HG03175 (cell line): ENCODE data around the gene PEAK1.
"Not testable (repeated sequence)": the region's sequence is repeated elsewhere in the genome, so short reads cannot be mapped to it uniquely, and the experiment has no call there.

Source experiments
- ATAC-seq: cut with Tn5 transposase; IDR thresholded peaks from one replicate; pipeline ENCODE4 v1.9.1; 2021; ENCODE audit warnings: mild to moderate bottlenecking, moderate library complexity; ENCODE audit not compliant: unreplicated experiment

PEAK1 gene

DNA sequence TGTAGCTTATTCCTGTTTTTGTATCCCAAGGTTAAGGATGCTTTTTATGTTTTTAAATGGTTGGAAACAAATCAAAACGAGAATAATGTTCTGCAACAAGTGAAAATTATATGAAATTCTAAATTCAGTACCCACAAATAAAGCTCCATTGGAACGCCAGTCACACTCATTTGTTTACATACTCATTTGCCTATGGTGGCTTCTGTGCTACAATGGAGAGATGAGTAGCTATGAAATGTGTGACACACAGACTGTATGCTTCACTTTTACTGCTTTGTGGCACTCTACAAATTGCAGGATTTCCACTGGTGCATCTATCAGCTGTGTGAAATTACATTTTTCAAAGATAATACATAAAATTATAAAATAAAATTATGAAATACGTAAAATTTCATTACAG is 236.8 kb downstream of the PEAK1 start:
- ATAC-seq = no peak

GRCh38 chr15:77181305-77182074 is 238.4 kb downstream of the PEAK1 start:
- peak; percentile 58 for ATAC-seq

- no peak for ATAC-seq
Measured at GRCh38 chr15:77180757-77181156, 239.1 kb downstream of the PEAK1 start.

DNA sequence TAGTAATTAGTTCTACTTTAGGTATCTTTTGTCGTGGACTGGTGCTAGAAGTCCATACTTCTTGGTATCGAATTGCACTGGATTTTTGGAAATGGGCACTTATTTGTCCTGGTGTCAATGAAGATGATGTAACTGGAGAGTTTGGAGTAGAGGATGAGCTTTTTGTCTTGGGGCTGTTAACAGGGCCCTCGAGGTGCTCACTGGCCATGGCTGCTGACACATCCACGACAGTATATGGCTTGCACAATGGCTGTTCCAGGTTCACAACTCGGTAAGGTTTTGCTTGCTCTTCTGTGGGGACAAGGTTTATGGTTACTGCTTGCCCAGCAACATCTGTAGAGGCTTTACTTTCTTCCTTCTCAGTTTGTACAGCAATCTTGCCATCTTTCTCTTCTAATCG is 239.6 kb downstream of the PEAK1 start:
- no peak for ATAC-seq

GRCh38 chr15:77179541-77179998 is 240.3 kb downstream of the PEAK1 start:
- ATAC-seq = peak; percentile 57

DNA sequence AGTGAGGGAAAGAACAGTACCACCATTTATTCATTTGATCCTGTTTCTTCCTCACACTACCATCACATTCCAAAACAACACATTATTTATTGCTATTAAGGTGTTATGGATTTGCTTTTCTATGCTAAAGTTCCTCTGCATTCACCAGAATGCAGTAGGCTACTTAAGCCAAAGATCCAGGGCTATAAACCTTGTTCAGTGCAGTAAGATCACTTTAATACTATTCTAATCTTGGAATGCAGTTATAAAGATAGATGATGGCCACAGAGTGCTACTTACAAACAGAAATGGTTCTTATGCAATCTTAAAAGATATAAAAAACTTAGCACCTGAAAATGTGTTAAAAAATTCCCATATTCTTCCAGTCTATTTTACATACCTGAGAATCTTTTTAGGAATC is 241.5 kb downstream of the PEAK1 start:
- no peak for ATAC-seq

DNA sequence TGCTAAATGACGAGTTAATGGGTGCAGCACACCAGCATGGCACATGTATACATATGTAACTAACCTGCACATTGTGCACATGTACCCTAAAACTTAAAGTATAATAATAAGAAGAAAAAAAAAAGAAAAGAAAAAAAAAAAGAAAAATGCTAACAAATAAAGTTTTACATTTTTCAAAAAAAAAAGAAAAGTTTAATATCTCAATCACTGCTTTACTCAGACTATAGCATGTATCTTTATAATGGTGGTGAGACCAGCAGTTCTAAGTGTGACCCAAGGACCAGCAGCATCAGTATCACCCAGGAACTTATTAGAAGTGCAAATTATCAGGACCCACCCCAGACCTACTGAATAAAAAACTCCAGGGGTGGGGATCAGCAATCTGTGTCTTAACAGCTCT is 243.8 kb downstream of the PEAK1 start:
- not testable (repeated sequence) for ATAC-seq

GRCh38 chr15:77173487-77173886 is 246.4 kb downstream of the PEAK1 start:
- ATAC-seq = no peak

GRCh38 chr15:77171221-77171967 is 248.5 kb downstream of the PEAK1 start:
- ATAC-seq = no peak

- ATAC-seq = no peak
Measured at GRCh38 chr15:77168616-77169015, 251.3 kb downstream of the PEAK1 start.

GRCh38 chr15:77168141-77168540 is 251.8 kb downstream of the PEAK1 start:
- no peak for ATAC-seq

DNA sequence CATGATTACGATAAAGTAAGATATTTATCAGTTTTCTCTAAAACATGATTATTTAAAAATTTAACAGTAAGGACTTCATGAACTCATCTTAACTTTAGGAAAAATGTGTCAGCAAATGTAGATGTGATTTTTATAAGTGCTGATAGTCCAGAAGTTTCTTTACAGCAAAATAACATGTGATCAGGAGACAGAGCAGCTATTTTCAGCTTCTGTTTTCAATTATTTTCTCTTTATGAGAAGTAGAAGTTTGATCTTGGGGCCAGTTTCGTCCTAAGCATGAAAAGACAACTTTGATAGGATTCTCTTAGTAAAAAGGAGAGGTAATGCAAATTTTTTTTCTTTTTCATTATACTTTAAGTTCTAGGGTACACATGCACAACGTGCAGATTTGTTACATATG is 252.5 kb downstream of the PEAK1 start:
- no peak for ATAC-seq

GRCh38 chr15:77163781-77164384 is 256.0 kb downstream of the PEAK1 start:
- ATAC-seq = no peak

- ATAC-seq = no peak
Measured at GRCh38 chr15:77162872-77163633, 256.9 kb downstream of the PEAK1 start.

- no peak for ATAC-seq
Measured at GRCh38 chr15:77160562-77161478, 259.1 kb downstream of the PEAK1 start.

GRCh38 chr15:77156000-77156399 is 263.9 kb downstream of the PEAK1 start:
- not testable (repeated sequence) for ATAC-seq

DNA sequence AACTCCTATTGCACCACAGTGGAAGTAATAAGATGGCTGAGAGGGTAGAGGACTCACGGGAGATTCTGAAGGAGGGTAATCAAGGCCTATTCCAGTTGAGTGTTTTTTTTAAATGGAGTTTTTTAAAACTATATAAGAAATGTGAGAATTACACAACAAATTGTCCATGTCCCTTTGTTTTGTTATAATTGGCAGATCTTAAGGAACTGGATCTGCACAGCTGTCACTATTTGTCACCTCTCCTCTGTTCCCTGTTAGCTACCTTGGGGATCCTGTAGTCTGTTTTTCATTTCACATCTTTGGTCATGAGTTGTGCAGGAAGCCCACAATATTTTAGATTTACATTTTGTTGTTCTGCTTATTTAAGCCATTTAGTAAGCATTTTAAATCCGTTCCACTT is 271.7 kb downstream of the PEAK1 start:
- no peak for ATAC-seq

- ATAC-seq = no peak
Measured at GRCh38 chr15:77145370-77145769, 274.5 kb downstream of the PEAK1 start.

- ATAC-seq = no peak
Measured at GRCh38 chr15:77144492-77145070, 275.3 kb downstream of the PEAK1 start.

- no peak for ATAC-seq
Measured at GRCh38 chr15:77144026-77144425, 275.9 kb downstream of the PEAK1 start.
